ENCODE measurements around the gene PFDN2.

The PFDN2 gene, protein sequence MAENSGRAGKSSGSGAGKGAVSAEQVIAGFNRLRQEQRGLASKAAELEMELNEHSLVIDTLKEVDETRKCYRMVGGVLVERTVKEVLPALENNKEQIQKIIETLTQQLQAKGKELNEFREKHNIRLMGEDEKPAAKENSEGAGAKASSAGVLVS
- total RNA-seq: 9.6 to 15.2 (median 11.8) reads per million in 3 donors

- Histone ChIP-seq H3K27me3 (replicated peaks; ENCODE audit: control insufficient read depth, insufficient read depth, low read length, poor library complexity, severe bottlenecking) (no peaks in the 10 kb centered on the region), H3K4me1 (ENCODE audit: control insufficient read depth, insufficient read depth, low read length, poor library complexity, severe bottlenecking) (peaks cover 29% of the 10 kb centered on the region), H3K36me3 (ENCODE audit: control insufficient read depth, insufficient read depth, low read length) (peaks cover 28% of the 10 kb centered on the region), H3K4me3 (ENCODE audit: insufficient read depth, low read depth, low read length, poor library complexity, severe bottlenecking) (peak within 1 kb of the TSS; percentile 78), H3K9me3 (ENCODE audit: control insufficient read depth, low read length) (no peaks in the 10 kb centered on the region), H3K27ac (ENCODE audit: insufficient read depth, low read length, poor library complexity, severe bottlenecking) (peak within 1 kb of the TSS; percentile 91)
- DNase-seq: peak; percentile 64 to 80 (median 73)
Measured at GRCh38 chr1:161117759-161118581, at the start of gene PFDN2, which contains the start of gene NIT1. TSS of gene PFDN2 (minus strand) at chr1:161118037. CDS start at chr1:161118026, 11 bp downstream. TSS of gene NIT1 (plus strand) at chr1:161118105. CDS start at chr1:161118177, 72 bp downstream.

DNA sequence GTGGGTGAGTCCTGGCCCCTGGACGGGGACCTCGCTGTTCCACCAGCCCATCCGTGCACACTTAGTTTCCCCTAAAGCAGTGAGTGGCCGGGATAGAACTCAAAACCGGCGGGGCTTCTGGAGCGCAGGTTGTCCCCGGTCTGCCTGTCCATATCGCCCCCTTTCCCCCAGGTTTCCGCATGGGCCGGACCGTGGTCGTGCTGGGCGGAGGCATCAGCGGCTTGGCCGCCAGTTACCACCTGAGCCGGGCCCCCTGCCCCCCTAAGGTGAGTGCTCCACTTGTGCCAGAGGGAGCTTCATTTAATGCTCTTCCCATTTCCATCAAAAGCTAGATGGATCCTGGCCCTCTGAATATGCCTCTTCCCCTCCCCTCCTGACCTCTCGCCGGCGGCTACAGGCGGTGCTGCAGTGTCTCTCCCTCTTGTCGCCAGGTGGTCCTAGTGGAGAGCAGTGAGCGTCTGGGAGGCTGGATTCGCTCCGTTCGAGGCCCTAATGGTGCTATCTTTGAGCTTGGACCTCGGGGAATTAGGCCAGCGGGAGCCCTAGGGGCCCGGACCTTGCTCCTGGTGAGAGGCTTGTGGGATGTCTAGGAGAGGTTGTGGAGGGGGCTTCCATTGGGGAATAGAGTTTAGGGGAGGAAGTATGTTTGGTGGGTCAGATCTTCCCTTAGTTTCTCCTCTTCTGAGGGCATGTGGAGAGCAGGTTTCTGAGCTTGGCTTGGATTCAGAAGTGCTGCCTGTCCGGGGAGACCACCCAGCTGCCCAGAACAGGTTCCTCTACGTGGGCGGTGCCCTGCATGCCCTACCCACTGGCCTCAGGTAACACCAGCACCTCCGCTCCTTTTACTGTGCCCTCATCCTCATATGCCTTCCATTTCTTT, 49.1 kb upstream of the PFDN2 start:
- H3K4me3 ChIP-seq (ENCODE audit: insufficient read depth, low read depth, low read length, poor library complexity, severe bottlenecking): peak overlapping the region; percentile 80
- no peak for DNase-seq
- H3K4me1 ChIP-seq (ENCODE audit: control insufficient read depth, insufficient read depth, low read length, poor library complexity, severe bottlenecking): peaks cover 20% of the 10 kb centered on the region
- H3K9me3 ChIP-seq (ENCODE audit: control insufficient read depth, low read length): no peaks in the 10 kb centered on the region
- no peaks in the 10 kb centered on the region for H3K27me3 ChIP-seq (replicated peaks; ENCODE audit: control insufficient read depth, insufficient read depth, low read length, poor library complexity, severe bottlenecking)
- H3K27ac ChIP-seq (ENCODE audit: insufficient read depth, low read length, poor library complexity, severe bottlenecking): peak overlapping the region; percentile 95
- H3K36me3 ChIP-seq (ENCODE audit: control insufficient read depth, insufficient read depth, low read length): peaks cover 37% of the 10 kb centered on the region

GRCh38 chr1:161165742-161166668, 48.2 kb upstream of the PFDN2 start, which contains the start of gene PPOX:
TSS of gene PPOX (plus strand) at chr1:161166426. CDS start at chr1:161166848, 422 bp downstream.
- no peaks in the 10 kb centered on the region for H3K27me3 ChIP-seq (replicated peaks; ENCODE audit: control insufficient read depth, insufficient read depth, low read length, poor library complexity, severe bottlenecking)
- peak within 1 kb of the TSS; percentile 80 for H3K4me3 ChIP-seq (ENCODE audit: insufficient read depth, low read depth, low read length, poor library complexity, severe bottlenecking)
- H3K9me3 ChIP-seq (ENCODE audit: control insufficient read depth, low read length): no peaks in the 10 kb centered on the region
- peaks cover 20% of the 10 kb centered on the region for H3K4me1 ChIP-seq (ENCODE audit: control insufficient read depth, insufficient read depth, low read length, poor library complexity, severe bottlenecking)
- peaks cover 28% of the 10 kb centered on the region for H3K36me3 ChIP-seq (ENCODE audit: control insufficient read depth, insufficient read depth, low read length)
- peak within 1 kb of the TSS; percentile 95 for H3K27ac ChIP-seq (ENCODE audit: insufficient read depth, low read length, poor library complexity, severe bottlenecking)
- DNase-seq: peak; percentile 84 to 92 (median 92)

- Histone ChIP-seq H3K27ac (ENCODE audit: insufficient read depth, low read length, poor library complexity, severe bottlenecking) (peak overlapping the region; percentile 95), H3K4me1 (ENCODE audit: control insufficient read depth, insufficient read depth, low read length, poor library complexity, severe bottlenecking) (peaks cover 28% of the 10 kb centered on the region), H3K27me3 (replicated peaks; ENCODE audit: control insufficient read depth, insufficient read depth, low read length, poor library complexity, severe bottlenecking) (no peaks in the 10 kb centered on the region), H3K9me3 (ENCODE audit: control insufficient read depth, low read length) (no peaks in the 10 kb centered on the region), H3K4me3 (ENCODE audit: insufficient read depth, low read depth, low read length, poor library complexity, severe bottlenecking) (peak overlapping the region; percentile 80), H3K36me3 (ENCODE audit: control insufficient read depth, insufficient read depth, low read length) (peaks cover 19% of the 10 kb centered on the region)
- DNase-seq: no peak
Measured at GRCh38 chr1:161164901-161165610, 47.2 kb upstream of the PFDN2 start.

DNA sequence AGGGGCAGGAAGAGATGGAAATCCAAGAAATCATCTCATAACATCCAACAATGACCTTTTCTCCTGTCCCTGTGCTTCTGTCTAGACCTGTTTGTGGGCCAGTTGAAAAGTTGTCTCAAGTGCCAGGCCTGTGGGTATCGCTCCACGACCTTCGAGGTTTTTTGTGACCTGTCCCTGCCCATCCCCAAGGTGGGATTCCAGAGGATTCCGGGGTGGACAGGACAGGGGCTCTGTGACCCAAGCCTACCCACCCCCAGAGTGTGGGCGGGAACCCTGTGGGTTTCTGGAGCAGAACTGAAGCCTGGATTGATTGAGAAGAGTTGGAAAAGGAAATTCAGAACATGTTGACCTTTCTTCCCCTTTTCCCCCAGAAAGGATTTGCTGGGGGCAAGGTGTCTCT, 46.0 kb upstream of the PFDN2 start:
- no peak for DNase-seq
- H3K27ac ChIP-seq (ENCODE audit: insufficient read depth, low read length, poor library complexity, severe bottlenecking): no peak overlapping the region
- no peaks in the 10 kb centered on the region for H3K27me3 ChIP-seq (replicated peaks; ENCODE audit: control insufficient read depth, insufficient read depth, low read length, poor library complexity, severe bottlenecking)
- H3K36me3 ChIP-seq (ENCODE audit: control insufficient read depth, insufficient read depth, low read length): peaks cover 9% of the 10 kb centered on the region
- peaks cover 37% of the 10 kb centered on the region for H3K4me1 ChIP-seq (ENCODE audit: control insufficient read depth, insufficient read depth, low read length, poor library complexity, severe bottlenecking)
- no peak overlapping the region for H3K4me3 ChIP-seq (ENCODE audit: insufficient read depth, low read depth, low read length, poor library complexity, severe bottlenecking)
- no peaks in the 10 kb centered on the region for H3K9me3 ChIP-seq (ENCODE audit: control insufficient read depth, low read length)

DNA sequence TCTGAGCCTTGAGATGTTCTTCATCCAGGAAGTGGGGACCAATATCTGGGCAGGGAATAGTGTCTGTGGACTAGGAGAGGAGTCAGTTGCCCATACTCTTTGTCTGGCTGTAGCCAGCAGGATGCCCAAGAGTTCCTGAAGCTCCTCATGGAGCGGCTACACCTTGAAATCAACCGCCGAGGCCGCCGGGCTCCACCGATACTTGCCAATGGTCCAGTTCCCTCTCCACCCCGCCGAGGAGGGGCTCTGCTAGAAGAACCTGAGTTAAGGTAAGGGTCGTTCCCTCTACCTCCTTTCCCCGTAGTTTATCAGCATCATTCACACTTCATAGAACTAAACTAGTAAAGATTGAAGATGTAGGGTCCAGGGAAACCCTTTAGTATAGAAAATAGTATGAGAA, 45.0 kb upstream of the PFDN2 start:
- no peak for DNase-seq
- H3K27ac ChIP-seq (ENCODE audit: insufficient read depth, low read length, poor library complexity, severe bottlenecking): no peak overlapping the region
- H3K36me3 ChIP-seq (ENCODE audit: control insufficient read depth, insufficient read depth, low read length): peaks cover 9% of the 10 kb centered on the region
- no peak overlapping the region for H3K4me3 ChIP-seq (ENCODE audit: insufficient read depth, low read depth, low read length, poor library complexity, severe bottlenecking)
- H3K4me1 ChIP-seq (ENCODE audit: control insufficient read depth, insufficient read depth, low read length, poor library complexity, severe bottlenecking): peaks cover 37% of the 10 kb centered on the region
- H3K27me3 ChIP-seq (replicated peaks; ENCODE audit: control insufficient read depth, insufficient read depth, low read length, poor library complexity, severe bottlenecking): no peaks in the 10 kb centered on the region
- no peaks in the 10 kb centered on the region for H3K9me3 ChIP-seq (ENCODE audit: control insufficient read depth, low read length)

GRCh38 chr1:161162052-161162451, 44.2 kb upstream of the PFDN2 start:
- Histone ChIP-seq H3K36me3 (ENCODE audit: control insufficient read depth, insufficient read depth, low read length) (peaks cover 12% of the 10 kb centered on the region), H3K27ac (ENCODE audit: insufficient read depth, low read length, poor library complexity, severe bottlenecking) (no peak overlapping the region)

DNA sequence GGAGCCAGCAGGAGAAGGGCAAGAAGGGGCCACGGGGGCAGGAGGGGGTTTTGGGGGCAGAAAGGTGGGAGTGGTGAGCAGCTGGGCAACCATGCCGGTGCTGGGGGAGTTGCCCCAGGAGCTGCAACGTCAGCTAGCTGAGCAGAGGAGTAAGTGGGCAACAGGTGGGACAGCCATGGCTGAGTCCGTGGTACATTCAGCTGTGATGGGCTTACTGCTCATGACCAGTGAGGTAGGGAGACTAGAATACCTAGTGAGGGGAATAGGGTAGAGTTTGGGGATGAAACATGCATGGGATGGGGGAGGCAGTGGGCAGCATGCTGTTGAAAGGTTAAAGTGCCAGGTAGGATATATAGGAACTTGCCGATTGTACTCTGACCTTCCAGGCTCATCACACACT, 43.8 kb upstream of the PFDN2 start:
- Histone ChIP-seq H3K4me1 (ENCODE audit: control insufficient read depth, insufficient read depth, low read length, poor library complexity, severe bottlenecking) (peaks cover 30% of the 10 kb centered on the region), H3K4me3 (ENCODE audit: insufficient read depth, low read depth, low read length, poor library complexity, severe bottlenecking) (no peak overlapping the region), H3K27me3 (replicated peaks; ENCODE audit: control insufficient read depth, insufficient read depth, low read length, poor library complexity, severe bottlenecking) (no peaks in the 10 kb centered on the region), H3K27ac (ENCODE audit: insufficient read depth, low read length, poor library complexity, severe bottlenecking) (no peak overlapping the region), H3K9me3 (ENCODE audit: control insufficient read depth, low read length) (no peaks in the 10 kb centered on the region), H3K36me3 (ENCODE audit: control insufficient read depth, insufficient read depth, low read length) (peaks cover 12% of the 10 kb centered on the region)
- no peak for DNase-seq

More at GRCh38 chr1:161162052-161162451, 44.2 kb upstream of the PFDN2 start:
- no peak for DNase-seq
- H3K4me1 ChIP-seq (ENCODE audit: control insufficient read depth, insufficient read depth, low read length, poor library complexity, severe bottlenecking): peaks cover 34% of the 10 kb centered on the region
- H3K9me3 ChIP-seq (ENCODE audit: control insufficient read depth, low read length): no peaks in the 10 kb centered on the region
- no peaks in the 10 kb centered on the region for H3K27me3 ChIP-seq (replicated peaks; ENCODE audit: control insufficient read depth, insufficient read depth, low read length, poor library complexity, severe bottlenecking)
- H3K4me3 ChIP-seq (ENCODE audit: insufficient read depth, low read depth, low read length, poor library complexity, severe bottlenecking): no peak overlapping the region

Measured in effector memory CD4-positive, alpha-beta T cell (primary cell).